ENCODE results near the gene CCDC57. TPM values are rescaled to one million over a fixed set of nuclear protein-coding genes. Genes with fewer than 3 reads are reported as not detected.

The CCDC57 gene
- total and polyA plus RNA-seq, 3 experiments from 2014 or later, result 39.2 to 77.6 (median 69.8) TPM

- Mint-ChIP-seq H3K27me3 (no peaks in the 10 kb centered on the region), H3K9me3 (no peaks in the 10 kb centered on the region), H3K36me3 (peaks cover 0 to 7% (median 0%) of the 10 kb centered on the region in 3 donors), H3K4me3 (no peak overlapping the region), H3K4me1 (peaks cover 2 to 16% (median 10%) of the 10 kb centered on the region in 3 donors), H3K27ac (peak overlapping the region in 2 of 8 donors; percentile 12 to 64)
- CTCF ChIA-PET, result interaction anchor here (1.1 kb wide), 1 partner anchor 9 kb away, joined by 3 read pairs; no protein-coding TSS in a partner anchor
- DNase-seq, result no peak
- POLR2A ChIA-PET, result no interaction called here
- Histone ChIP-seq H3K36me3 (ENCODE audit: insufficient read depth, low read length) (no peaks in the 10 kb centered on the region), H3K4me3 (ENCODE audit: low read length) (no peak overlapping the region), H3K4me1 (ENCODE audit: insufficient read depth, low read length) (peaks cover 36% of the 10 kb centered on the region), H3K9me3 (ENCODE audit: low read length) (no peaks in the 10 kb centered on the region), H3K27me3 (ENCODE audit: insufficient read depth, low read length, poor library complexity, severe bottlenecking) (no peaks in the 10 kb centered on the region), H3K27ac (ENCODE audit: low read depth, low read length) (peak overlapping the region; percentile 43)
Observed at GRCh38 chr17:82118168-82118814, 94.4 kb downstream of the CCDC57 start.

DNA sequence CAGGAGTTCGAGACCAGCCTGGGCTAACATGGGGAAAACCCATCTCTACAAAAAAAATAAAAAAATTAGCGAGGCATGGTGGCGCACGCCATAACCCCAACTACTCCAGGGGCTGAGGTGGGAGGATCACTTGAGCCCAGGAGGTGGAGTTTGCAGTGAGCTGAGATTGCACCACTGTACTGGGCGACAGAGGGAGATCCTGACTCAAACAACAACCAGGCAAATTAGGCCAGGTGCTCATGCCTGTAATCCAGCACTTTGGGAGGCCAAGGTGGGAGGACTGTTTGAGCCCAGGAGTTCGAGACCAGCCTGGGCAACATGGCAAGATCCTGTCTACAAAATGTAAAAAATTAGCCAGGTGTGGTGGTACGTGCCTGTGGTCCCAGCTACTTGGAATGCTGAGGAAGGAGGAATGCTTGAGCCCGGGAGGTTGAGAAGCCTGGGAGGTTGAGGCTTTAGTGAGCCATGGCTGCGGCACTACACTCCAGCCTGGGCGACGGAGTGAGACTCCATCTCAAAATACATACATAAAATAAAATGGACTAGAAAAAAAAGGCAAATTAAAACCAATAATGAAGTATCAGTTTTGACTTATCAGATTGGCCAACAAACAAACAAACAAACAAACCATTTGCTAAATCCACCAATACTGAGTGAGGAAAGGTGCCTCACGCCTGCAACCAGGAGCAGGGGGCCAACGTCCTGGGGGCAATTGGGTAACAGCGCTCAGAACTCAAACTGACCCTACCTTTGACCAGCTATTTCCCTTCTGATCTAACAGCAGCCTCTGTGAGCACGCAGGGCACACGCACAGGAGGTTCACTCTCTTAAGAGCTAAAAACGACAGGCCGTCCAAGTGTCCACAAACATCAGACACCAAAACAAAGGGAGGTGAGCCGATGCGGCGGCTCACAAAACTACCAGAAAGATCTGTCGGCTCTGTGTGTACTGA lies 95.2 kb downstream of the CCDC57 start:
- Mint-ChIP-seq H3K36me3 (peaks cover 0 to 7% (median 0%) of the 10 kb centered on the region in 3 donors), H3K9me3 (no peaks in the 10 kb centered on the region), H3K27me3 (no peaks in the 10 kb centered on the region), H3K4me1 (peaks cover 0 to 11% (median 5%) of the 10 kb centered on the region in 3 donors), H3K27ac (peak overlapping the region in 5 of 8 donors; percentile 12 to 70 (median 64)), H3K4me3 (no peak overlapping the region)
- DNase-seq, result no peak
- Histone ChIP-seq H3K36me3 (ENCODE audit: insufficient read depth, low read length) (no peaks in the 10 kb centered on the region), H3K27ac (ENCODE audit: low read depth, low read length) (no peak overlapping the region), H3K4me3 (ENCODE audit: low read length) (no peak overlapping the region), H3K9me3 (ENCODE audit: low read length) (no peaks in the 10 kb centered on the region), H3K4me1 (ENCODE audit: insufficient read depth, low read length) (peaks cover 27% of the 10 kb centered on the region), H3K27me3 (ENCODE audit: insufficient read depth, low read length, poor library complexity, severe bottlenecking) (no peaks in the 10 kb centered on the region)
- ChIA-PET POLR2A (interaction anchor here (0.6 kb wide), 1 partner anchor 41 kb away, joined by 4 read pairs; no protein-coding TSS in a partner anchor), CTCF (interaction anchor here (1.1 to 1.4 kb wide), 2 partner anchors 10 to 87 kb away, joined by 3 to 5 read pairs; no protein-coding TSS in a partner anchor)

DNA sequence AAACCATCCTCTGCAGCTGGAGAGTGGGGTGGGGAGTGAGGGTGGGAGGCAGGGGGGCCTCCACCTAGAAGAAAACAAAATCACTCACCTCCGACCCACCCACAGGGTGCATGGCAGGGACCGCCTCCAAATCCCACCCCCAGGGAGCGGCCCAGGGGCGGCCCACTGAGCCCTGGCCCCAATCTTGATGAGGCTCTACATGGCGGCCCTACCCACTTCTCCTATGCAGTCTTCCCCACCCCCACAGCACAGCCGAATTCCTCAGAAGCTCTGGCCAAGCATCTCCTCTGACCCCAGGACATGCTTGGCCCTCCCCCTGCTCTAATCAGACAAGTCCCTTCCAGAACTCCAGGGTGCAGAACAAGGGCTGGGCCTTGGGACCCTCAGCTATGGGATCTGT lies 96.4 kb downstream of the CCDC57 start:
- POLR2A ChIA-PET, result no interaction called here
- Mint-ChIP-seq H3K4me3 (no peak overlapping the region), H3K9me3 (no peaks in the 10 kb centered on the region), H3K4me1 (peaks cover 0 to 8% (median 5%) of the 10 kb centered on the region in 3 donors), H3K27ac (no peak overlapping the region), H3K36me3 (peaks cover 0 to 9% (median 0%) of the 10 kb centered on the region in 3 donors), H3K27me3 (no peaks in the 10 kb centered on the region)
- CTCF ChIA-PET, result interaction anchor here (0.5 to 1.4 kb wide), 2 partner anchors 17 to 86 kb away, joined by 3 to 5 read pairs; no protein-coding TSS in a partner anchor
- Histone ChIP-seq H3K4me1 (ENCODE audit: insufficient read depth, low read length) (peaks cover 16% of the 10 kb centered on the region), H3K36me3 (ENCODE audit: insufficient read depth, low read length) (no peaks in the 10 kb centered on the region), H3K9me3 (ENCODE audit: low read length) (no peaks in the 10 kb centered on the region), H3K4me3 (ENCODE audit: low read length) (no peak overlapping the region), H3K27me3 (ENCODE audit: insufficient read depth, low read length, poor library complexity, severe bottlenecking) (no peaks in the 10 kb centered on the region), H3K27ac (ENCODE audit: low read depth, low read length) (no peak overlapping the region)
- no peak for DNase-seq

- no peaks in the 10 kb centered on the region for H3K27me3 Mint-ChIP-seq
- H3K4me3 Mint-ChIP-seq, result no peak overlapping the region
- H3K27ac ChIP-seq (ENCODE audit: low read depth, low read length), result no peak overlapping the region
- ChIA-PET CTCF (no interaction called here), POLR2A (no interaction called here)
- H3K27ac Mint-ChIP-seq, result no peak overlapping the region
- H3K4me1 Mint-ChIP-seq, result peaks cover 0 to 12% (median 11%) of the 10 kb centered on the region in 3 donors
- H3K9me3 Mint-ChIP-seq, result no peaks in the 10 kb centered on the region
- H3K9me3 ChIP-seq (ENCODE audit: low read length), result no peaks in the 10 kb centered on the region
- no peaks in the 10 kb centered on the region for H3K36me3 ChIP-seq (ENCODE audit: insufficient read depth, low read length)
- no peak overlapping the region for H3K4me3 ChIP-seq (ENCODE audit: low read length)
- H3K4me1 ChIP-seq (ENCODE audit: insufficient read depth, low read length), result peaks cover 12% of the 10 kb centered on the region
- no peaks in the 10 kb centered on the region for H3K27me3 ChIP-seq (ENCODE audit: insufficient read depth, low read length, poor library complexity, severe bottlenecking)
- peaks cover 0 to 9% (median 0%) of the 10 kb centered on the region in 3 donors for H3K36me3 Mint-ChIP-seq
- no peak for DNase-seq
Observed at GRCh38 chr17:82114872-82115271, 97.8 kb downstream of the CCDC57 start.

GRCh38 chr17:82114447-82114846 lies 98.2 kb downstream of the CCDC57 start:
- Mint-ChIP-seq H3K9me3 (no peaks in the 10 kb centered on the region), H3K36me3 (peaks cover 0 to 9% (median 0%) of the 10 kb centered on the region in 3 donors), H3K4me1 (peaks cover 0 to 11% (median 8%) of the 10 kb centered on the region in 3 donors), H3K27ac (no peak overlapping the region), H3K27me3 (no peaks in the 10 kb centered on the region), H3K4me3 (no peak overlapping the region)
- peaks cover 8% of the 10 kb centered on the region for H3K4me1 ChIP-seq (ENCODE audit: insufficient read depth, low read length)
- H3K9me3 ChIP-seq (ENCODE audit: low read length), result no peaks in the 10 kb centered on the region
- H3K36me3 ChIP-seq (ENCODE audit: insufficient read depth, low read length), result no peaks in the 10 kb centered on the region
- H3K27ac ChIP-seq (ENCODE audit: low read depth, low read length), result no peak overlapping the region
- DNase-seq, result no peak
- ChIA-PET POLR2A (no interaction called here), CTCF (no interaction called here)
- H3K4me3 ChIP-seq (ENCODE audit: low read length), result no peak overlapping the region
- H3K27me3 ChIP-seq (ENCODE audit: insufficient read depth, low read length, poor library complexity, severe bottlenecking), result no peaks in the 10 kb centered on the region

DNA sequence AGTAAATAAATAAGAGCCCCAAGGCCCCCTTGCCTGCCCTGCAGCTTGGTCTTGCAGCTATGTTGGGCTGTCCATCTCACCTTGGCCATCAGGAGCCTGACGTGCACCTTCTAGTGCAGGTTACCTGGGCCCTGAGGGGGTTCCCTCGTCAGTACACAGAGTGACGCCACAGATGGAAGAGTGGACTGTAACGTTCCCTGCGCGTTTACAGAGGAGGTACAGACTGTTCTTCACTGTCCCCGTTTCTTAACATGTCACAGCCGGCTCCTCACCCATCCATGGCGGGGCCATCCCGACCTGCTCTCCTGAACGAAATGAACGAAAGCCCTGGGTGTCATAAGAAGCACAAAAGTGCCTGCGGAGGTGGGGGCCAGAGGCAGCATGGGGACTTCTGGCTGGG lies 98.7 kb downstream of the CCDC57 start:
- POLR2A ChIA-PET, result no interaction called here
- peak overlapping the region in 1 of 8 donors; percentile 4 for H3K27ac Mint-ChIP-seq

GRCh38 chr17:82113422-82113821 lies 99.2 kb downstream of the CCDC57 start:
- ChIA-PET POLR2A (no interaction called here), CTCF (no interaction called here)
- Histone ChIP-seq H3K4me1 (ENCODE audit: insufficient read depth, low read length) (peaks cover 4% of the 10 kb centered on the region), H3K27me3 (ENCODE audit: insufficient read depth, low read length, poor library complexity, severe bottlenecking) (no peaks in the 10 kb centered on the region), H3K9me3 (ENCODE audit: low read length) (no peaks in the 10 kb centered on the region), H3K36me3 (ENCODE audit: insufficient read depth, low read length) (no peaks in the 10 kb centered on the region), H3K4me3 (ENCODE audit: low read length) (no peak overlapping the region), H3K27ac (ENCODE audit: low read depth, low read length) (no peak overlapping the region)
- Mint-ChIP-seq H3K27me3 (no peaks in the 10 kb centered on the region), H3K27ac (peak overlapping the region in 1 of 8 donors; percentile 26), H3K36me3 (peaks cover 0 to 9% (median 0%) of the 10 kb centered on the region in 3 donors), H3K4me1 (peaks cover 1 to 17% (median 12%) of the 10 kb centered on the region in 3 donors), H3K4me3 (no peak overlapping the region), H3K9me3 (no peaks in the 10 kb centered on the region)
- DNase-seq, result no peak

More for the DNA sequence above, 98.7 kb downstream of the CCDC57 start:
- Mint-ChIP-seq H3K4me3 (no peak overlapping the region), H3K36me3 (peaks cover 0 to 9% (median 0%) of the 10 kb centered on the region in 3 donors), H3K27me3 (no peaks in the 10 kb centered on the region), H3K4me1 (peaks cover 0 to 12% (median 7%) of the 10 kb centered on the region in 3 donors), H3K9me3 (no peaks in the 10 kb centered on the region)
- no peaks in the 10 kb centered on the region for H3K27me3 ChIP-seq (ENCODE audit: insufficient read depth, low read length, poor library complexity, severe bottlenecking)
- H3K4me1 ChIP-seq (ENCODE audit: insufficient read depth, low read length), result peaks cover 4% of the 10 kb centered on the region
- CTCF ChIA-PET, result no interaction called here
- DNase-seq, result no peak
- H3K9me3 ChIP-seq (ENCODE audit: low read length), result no peaks in the 10 kb centered on the region
- no peaks in the 10 kb centered on the region for H3K36me3 ChIP-seq (ENCODE audit: insufficient read depth, low read length)
- no peak overlapping the region for H3K27ac ChIP-seq (ENCODE audit: low read depth, low read length)
- H3K4me3 ChIP-seq (ENCODE audit: low read length), result no peak overlapping the region

- ChIA-PET CTCF (interaction anchor here (1.2 kb wide), 1 partner anchor 14 kb away, joined by 3 read pairs; no protein-coding TSS in a partner anchor), POLR2A (no interaction called here)
- H3K27me3 ChIP-seq (ENCODE audit: insufficient read depth, low read length, poor library complexity, severe bottlenecking), result no peaks in the 10 kb centered on the region
- no peak overlapping the region for H3K4me3 ChIP-seq (ENCODE audit: low read length)
- no peaks in the 10 kb centered on the region for H3K36me3 ChIP-seq (ENCODE audit: insufficient read depth, low read length)
- DNase-seq, result no peak
- H3K27ac ChIP-seq (ENCODE audit: low read depth, low read length), result no peak overlapping the region
- no peaks in the 10 kb centered on the region for H3K9me3 Mint-ChIP-seq
- H3K4me1 ChIP-seq (ENCODE audit: insufficient read depth, low read length), result peaks cover 3% of the 10 kb centered on the region
- H3K36me3 Mint-ChIP-seq, result peaks cover 0 to 9% (median 0%) of the 10 kb centered on the region in 3 donors
- H3K4me1 Mint-ChIP-seq, result peaks cover 1 to 16% (median 11%) of the 10 kb centered on the region in 3 donors
- no peak overlapping the region for H3K27ac Mint-ChIP-seq
- no peak overlapping the region for H3K4me3 Mint-ChIP-seq
- H3K27me3 Mint-ChIP-seq, result no peaks in the 10 kb centered on the region
- no peaks in the 10 kb centered on the region for H3K9me3 ChIP-seq (ENCODE audit: low read length)
Observed at GRCh38 chr17:82112914-82113311, 99.7 kb downstream of the CCDC57 start.

All from CD8-positive, alpha-beta memory T cell (primary cell).